ENCODE data around the gene TRAF2.

- TF ChIP-seq CTCF (IDR thresholded peaks at IDR 0.05) (no peak), RCOR1 (IDR thresholded peaks at IDR 0.05; ENCODE audit: low read depth, low read length) (no peak), REST (IDR thresholded peaks at IDR 0.05) (no peak)
Measured at GRCh38 chr9:136969150-136969549, 82.8 kb downstream of the TRAF2 start.
